Central memory CD8-positive, alpha-beta T cell (primary cell): ENCODE results near the gene TAS2R38.

ENCODE experiments used
- ATAC-seq: fragments of 150-1000 bp; cut with Tn5 transposase; replicated peaks from 2 replicates; pipeline ENCODE4 v1.10.0; 2022; ENCODE audit warnings: mild to moderate bottlenecking, moderate FRiP score, moderate number of reproducible peaks; ENCODE audit not compliant: poor library complexity, severe bottlenecking; ENCODE audit errors: extremely low read depth
- DNase-seq, 2 donors: peaks; one replicate each; pipeline ENCODE4 v3.0.0; 2021; ENCODE audit warnings: low spot score in 2 of 2
- H3K27ac Mint-ChIP-seq: one replicate; pipeline ENCODE4 v1.8.0; 2022; ENCODE audit warnings: low read depth, mild to moderate bottlenecking, moderate library complexity, mixed read lengths
- H3K27me3 Mint-ChIP-seq: one replicate; pipeline ENCODE4 v1.8.0; 2022; ENCODE audit warnings: mixed read lengths
- H3K36me3 Mint-ChIP-seq: one replicate; pipeline ENCODE4 v1.8.0; 2022; ENCODE audit warnings: mild to moderate bottlenecking, moderate library complexity, mixed read lengths; ENCODE audit not compliant: insufficient read depth
- H3K4me1 Mint-ChIP-seq: one replicate; pipeline ENCODE4 v1.8.0; 2022; ENCODE audit warnings: mixed read lengths
- H3K4me3 Mint-ChIP-seq: one replicate; pipeline ENCODE4 v1.8.0; 2022; ENCODE audit warnings: mild to moderate bottlenecking, moderate library complexity, mixed read lengths
- H3K9me3 Mint-ChIP-seq: one replicate; pipeline ENCODE4 v1.8.0; 2022; ENCODE audit warnings: mixed read lengths

The TAS2R38 gene

DNA sequence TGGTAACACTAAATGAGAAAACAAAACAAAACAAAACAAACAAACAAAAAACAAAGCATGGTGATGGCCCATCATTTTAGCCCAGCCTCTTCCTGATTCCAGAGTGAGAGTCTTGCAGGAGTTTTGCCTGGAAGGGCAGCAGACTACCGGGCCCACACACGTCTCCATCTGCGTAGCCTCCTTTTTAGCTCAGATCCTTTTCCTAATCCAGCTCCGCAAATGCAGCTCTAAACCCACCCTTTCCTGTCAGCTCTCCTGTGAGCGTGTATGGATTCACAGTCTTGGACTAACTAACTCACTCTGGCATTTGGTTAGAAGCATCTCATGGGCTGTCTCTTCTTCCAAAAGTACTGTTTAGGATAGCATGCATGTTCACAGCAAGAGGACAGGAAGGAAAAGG is 43.4 kb downstream of the TAS2R38 start:
- Mint-ChIP-seq H3K36me3 (no peaks in the 10 kb centered on the region), H3K9me3 (peaks cover 18% of the 10 kb centered on the region), H3K4me1 (no peaks in the 10 kb centered on the region), H3K27ac (no peak overlapping the region), H3K27me3 (no peaks in the 10 kb centered on the region), H3K4me3 (no peak overlapping the region)
- DNase-seq (no peak), ATAC-seq (no peak)

DNA sequence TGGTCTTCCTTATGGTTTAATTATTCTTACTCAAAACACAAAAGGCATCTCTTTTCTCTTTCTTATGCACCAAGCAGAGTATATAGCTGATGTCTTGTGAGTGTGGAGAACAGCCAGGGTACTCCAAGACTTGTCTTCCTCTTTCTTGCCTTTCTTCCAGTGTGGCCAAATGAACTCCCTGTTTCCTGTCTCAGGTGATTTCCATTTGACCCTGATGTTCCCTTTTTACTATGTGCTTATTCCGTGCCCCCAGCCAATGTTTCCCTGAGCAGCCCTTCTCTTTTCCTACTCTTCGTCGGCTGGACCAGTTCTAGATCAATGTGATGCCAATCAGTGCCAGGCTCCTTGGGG is 44.8 kb downstream of the TAS2R38 start:
- no peak for DNase-seq
- Mint-ChIP-seq H3K9me3 (peaks cover 12% of the 10 kb centered on the region), H3K36me3 (no peaks in the 10 kb centered on the region), H3K27ac (no peak overlapping the region), H3K27me3 (no peaks in the 10 kb centered on the region), H3K4me1 (no peaks in the 10 kb centered on the region), H3K4me3 (no peak overlapping the region)
- ATAC-seq: no peak

DNA sequence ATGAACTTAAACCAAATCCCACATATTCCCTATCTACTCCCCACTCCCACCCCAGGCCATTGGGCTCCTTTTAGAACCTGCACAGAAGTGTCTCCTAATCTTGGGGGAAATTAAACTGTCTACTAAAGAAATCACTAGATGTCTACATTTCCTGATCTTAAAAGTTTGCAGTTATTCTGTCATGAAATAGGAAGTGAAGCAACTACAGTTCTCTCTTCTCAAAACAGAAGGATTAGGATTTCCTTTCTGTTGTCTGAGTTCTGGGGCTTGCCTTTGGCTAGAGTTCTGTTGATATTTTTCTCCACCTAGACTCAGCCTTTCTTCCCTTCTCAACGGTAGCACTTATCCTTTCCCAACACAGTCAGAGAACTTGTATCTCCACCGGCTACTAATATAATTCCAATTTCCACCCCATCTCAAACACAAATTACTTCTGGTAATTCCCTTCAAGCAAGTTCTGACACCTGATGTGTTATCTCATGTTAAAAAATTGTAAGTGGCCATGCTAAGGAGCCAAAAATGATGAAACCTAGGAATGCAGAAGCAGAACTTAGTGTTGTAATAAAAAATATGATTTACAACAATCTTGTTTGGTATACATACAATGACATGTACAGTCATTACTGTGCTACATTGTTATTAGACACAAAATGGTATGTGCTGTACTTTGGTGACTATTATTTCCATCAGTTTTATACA is 45.3 kb downstream of the TAS2R38 start:
- H3K27ac Mint-ChIP-seq: no peak overlapping the region
- H3K4me1 Mint-ChIP-seq: no peaks in the 10 kb centered on the region
- H3K27me3 Mint-ChIP-seq: no peaks in the 10 kb centered on the region
- ATAC-seq: no peak
- no peaks in the 10 kb centered on the region for H3K36me3 Mint-ChIP-seq
- no peak for DNase-seq
- peaks cover 12% of the 10 kb centered on the region for H3K9me3 Mint-ChIP-seq
- no peak overlapping the region for H3K4me3 Mint-ChIP-seq
